CD14-positive monocyte (primary cell): ENCODE results near the gene SLC37A1. TPM values are rescaled to one million over a fixed set of nuclear protein-coding genes. Genes with fewer than 3 reads are reported as not detected.

Experiments used
- DNase-seq, 3 donors: peaks; one replicate each; pipeline ENCODE4 v3.0.0-alpha.2; 2011 to 2022
- H2AFZ ChIP-seq: 2 replicates; pipeline ENCODE4 v1.6.0; 2012; ENCODE audit warnings: mild to moderate bottlenecking, low read depth, low read length, inconsistent platforms; ENCODE audit not compliant: insufficient read depth, poor library complexity, severe bottlenecking
- H3K27ac ChIP-seq, 2 donors: 1 replicate in 1 of 2; 2 replicates in 1 of 2; pipeline ENCODE4 v1.5.1; 2012 to 2013; ENCODE audit warnings: low read length in 2 of 2, control low read depth in 1 of 2, inconsistent platforms in 1 of 2, low read depth in 1 of 2, mild to moderate bottlenecking in 1 of 2
- H3K27me3 ChIP-seq, 2 donors: one replicate each; pipeline versions ENCODE4 v1.6.0 to v1.6.1; 2011 to 2013; ENCODE audit warnings: low read length in 2 of 2; ENCODE audit not compliant: control insufficient read depth in 2 of 2, insufficient read depth in 2 of 2
- H3K36me3 ChIP-seq, 2 donors: replicated peaks in 1 of 2; 1 replicate in 1 of 2; 2 replicates in 1 of 2; pipeline versions ENCODE4 v1.5.1 to v1.6.1; 2012 to 2013; ENCODE audit warnings: low read length in 2 of 2, control low read depth in 1 of 2, inconsistent platforms in 1 of 2, mild to moderate bottlenecking in 1 of 2; ENCODE audit not compliant: insufficient read depth in 2 of 2, control insufficient read depth in 1 of 2
- H3K4me1 ChIP-seq, 2 donors: 1 replicate in 1 of 2; 2 replicates in 1 of 2; pipeline versions ENCODE4 v1.5.1 to v1.6.1; 2012 to 2013; ENCODE audit warnings: low read length in 2 of 2, control low read depth in 1 of 2, inconsistent platforms in 1 of 2, mild to moderate bottlenecking in 1 of 2, moderate library complexity in 1 of 2; ENCODE audit not compliant: insufficient read depth in 2 of 2, control insufficient read depth in 1 of 2
- H3K4me2 ChIP-seq: replicated peaks from 2 replicates; pipeline ENCODE3; 2012; ENCODE audit warnings: low read length, moderate library complexity, mild to moderate bottlenecking; ENCODE audit not compliant: poor library complexity, severe bottlenecking; ENCODE audit errors: extremely low read depth
- H3K4me3 ChIP-seq, 3 experiments: fragments of 200-600 bp in 1 of 3; sonication (generic) in 1 of 3; replicated peaks in 1 of 3; 1 replicate in 2 of 3; 2 replicates in 1 of 3; pipeline ENCODE4 v1.5.1; 2011 to 2013; ENCODE audit warnings: low read length in 3 of 3, mild to moderate bottlenecking in 3 of 3, control low read depth in 2 of 3, low read depth in 2 of 3, inconsistent platforms in 1 of 3, moderate library complexity in 1 of 3
- H3K79me2 ChIP-seq: 2 replicates; pipeline ENCODE4 v1.6.0; 2012; ENCODE audit warnings: mild to moderate bottlenecking, control low read depth, inconsistent platforms, low read length, moderate library complexity; ENCODE audit not compliant: insufficient read depth
- H3K9ac ChIP-seq: 2 replicates; pipeline ENCODE4 v1.6.0; 2017; ENCODE audit warnings: low read length, mild to moderate bottlenecking; ENCODE audit not compliant: insufficient read depth, poor library complexity, severe bottlenecking
- H3K9me3 ChIP-seq, 2 donors: replicated peaks in 1 of 2; 1 replicate in 1 of 2; 2 replicates in 1 of 2; pipeline versions ENCODE4 v1.5.1 to v1.6.1; 2012 to 2013; ENCODE audit warnings: low read length in 2 of 2, control low read depth in 1 of 2; ENCODE audit not compliant: control insufficient read depth in 1 of 2, insufficient read depth in 1 of 2
- H4K20me1 ChIP-seq: 2 replicates; pipeline ENCODE4 v1.6.0; 2012; ENCODE audit warnings: mild to moderate bottlenecking, low read length, control low read depth, moderate library complexity; ENCODE audit not compliant: insufficient read depth
- H3K27ac Mint-ChIP-seq, 7 donors: one replicate each; pipeline ENCODE4 v1.8.0; 2020; ENCODE audit warnings: mild to moderate bottlenecking in 7 of 7, mixed read lengths in 7 of 7, moderate library complexity in 6 of 7, inconsistent platforms in 2 of 7
- H3K27me3 Mint-ChIP-seq, 3 donors: one replicate each; pipeline ENCODE4 v1.8.0; 2021 to 2022; ENCODE audit warnings: low read depth in 3 of 3, mild to moderate bottlenecking in 3 of 3, mixed read lengths in 3 of 3, moderate library complexity in 3 of 3, inconsistent platforms in 1 of 3
- H3K36me3 Mint-ChIP-seq, 2 donors: one replicate each; pipeline ENCODE4 v1.8.0; 2020; ENCODE audit warnings: mixed read lengths in 2 of 2, inconsistent platforms in 1 of 2, mild to moderate bottlenecking in 1 of 2
- H3K4me1 Mint-ChIP-seq: one replicate; pipeline ENCODE4 v1.8.0; 2020; ENCODE audit warnings: mild to moderate bottlenecking, mixed read lengths
- H3K4me3 Mint-ChIP-seq, 2 donors: one replicate each; pipeline ENCODE4 v1.8.0; 2020; ENCODE audit warnings: mild to moderate bottlenecking in 2 of 2, mixed read lengths in 2 of 2, moderate library complexity in 1 of 2
- H3K9me3 Mint-ChIP-seq, 7 donors: one replicate each; pipeline ENCODE4 v1.8.0; 2020 to 2022; ENCODE audit warnings: mixed read lengths in 7 of 7, mild to moderate bottlenecking in 6 of 7, moderate library complexity in 6 of 7, inconsistent platforms in 2 of 7
- WGBS: methylation state at CpG from one replicate; pipeline ENCODE4 v1.1.5; 2013; ENCODE audit warnings: missing lambda C conversion rate; ENCODE audit not compliant: insufficient coverage; 5-methylcytosine and 5-hydroxymethylcytosine counted together
- intact Hi-C, 2 donors: fragments of 100-400 bp; cut with micrococcal nuclease; formaldehyde crosslinking; loops; one replicate each; pipeline versions ENCODE4 v1.15.0 to v1.15.1; 2023
- polyA plus RNA-seq, 3 donors: library from polyadenylated mRNA; depleted of rRNA in 1 of 3; unstranded in 2 of 3; stranded (reverse) in 1 of 3; fragments of 300-500 nt in 2 of 3; fragments of >200 nt in 1 of 3; fragmentation: Illumina TruSeq in 2 of 3; gene quantifications; 1 replicate in 2 of 3; 2 replicates in 1 of 3; pipeline ENCODE4 v1.2.3, GENCODE V29; 2012 to 2021
- TF ChIP-seq, protein P1 (sequence below): fragments of 200-600 bp; IDR thresholded peaks from one replicate; pipeline ENCODE4 v1.8.0; 2022; ENCODE audit warnings: antibody characterized with exemption, mild to moderate bottlenecking

SLC37A1 gene
- polyA plus RNA-seq, 3 donors: 2.7 to 12.4 (median 4.3) TPM

DNA sequence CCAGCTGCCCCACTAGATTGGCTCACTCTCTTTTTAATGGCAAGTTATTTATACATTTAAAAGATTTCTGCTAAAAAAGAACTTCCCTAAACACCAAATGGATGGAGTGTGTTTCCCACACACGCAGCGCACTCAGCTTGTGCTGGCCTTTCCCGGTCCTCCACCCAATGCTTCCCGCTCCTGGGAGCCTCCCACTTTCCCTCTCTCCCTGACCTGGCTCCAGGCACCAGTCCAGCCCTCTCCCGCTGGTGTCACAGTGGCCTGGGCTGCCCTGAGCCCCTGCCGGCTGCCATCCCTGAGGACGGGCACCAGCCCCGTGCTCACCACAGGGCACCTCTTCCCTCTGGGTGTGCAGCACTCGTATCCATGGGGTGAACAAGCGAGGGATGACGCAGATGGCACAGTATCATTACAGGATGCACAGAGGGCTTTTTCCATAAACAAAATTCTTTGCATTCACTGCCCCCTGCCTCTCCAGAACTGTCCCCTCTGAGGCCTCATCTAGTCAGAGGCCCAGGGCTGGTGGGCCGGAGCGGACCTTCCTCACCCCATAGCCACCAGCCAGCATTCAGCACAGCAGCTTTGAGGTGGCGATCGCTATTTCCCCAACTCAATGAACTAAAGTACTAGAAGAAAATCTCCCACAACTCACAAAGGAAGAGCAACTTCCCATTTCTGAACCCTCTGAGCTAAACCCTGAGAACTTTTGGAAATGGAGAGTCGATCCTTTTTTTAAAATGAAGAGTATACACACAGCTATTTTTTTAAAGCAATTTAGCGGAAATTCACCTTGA lies 68.5 kb downstream of the SLC37A1 start:
- Histone ChIP-seq H3K9me3 (no peaks in the 10 kb centered on the region), H2AFZ (no peak overlapping the region), H3K4me1 (no peaks in the 10 kb centered on the region), H3K4me2 (no peak overlapping the region), H3K79me2 (no peaks in the 10 kb centered on the region), H3K27me3 (no peaks in the 10 kb centered on the region), H3K9ac (no peak overlapping the region), H3K36me3 (no peaks in the 10 kb centered on the region), H3K4me3 (no peak overlapping the region), H3K27ac (no peak overlapping the region), H4K20me1 (no peaks in the 10 kb centered on the region)
- Mint-ChIP-seq H3K27me3 (peaks cover 0 to 2% (median 0%) of the 10 kb centered on the region in 3 donors), H3K27ac (no peak overlapping the region), H3K4me3 (no peak overlapping the region), H3K9me3 (no peaks in the 10 kb centered on the region), H3K4me1 (no peaks in the 10 kb centered on the region), H3K36me3 (peaks cover 0 to 4% of the 10 kb centered on the region in 2 donors)
- intact Hi-C loops: no loop called here
- no peak for DNase-seq
- TF ChIP-seq, protein P1, sequence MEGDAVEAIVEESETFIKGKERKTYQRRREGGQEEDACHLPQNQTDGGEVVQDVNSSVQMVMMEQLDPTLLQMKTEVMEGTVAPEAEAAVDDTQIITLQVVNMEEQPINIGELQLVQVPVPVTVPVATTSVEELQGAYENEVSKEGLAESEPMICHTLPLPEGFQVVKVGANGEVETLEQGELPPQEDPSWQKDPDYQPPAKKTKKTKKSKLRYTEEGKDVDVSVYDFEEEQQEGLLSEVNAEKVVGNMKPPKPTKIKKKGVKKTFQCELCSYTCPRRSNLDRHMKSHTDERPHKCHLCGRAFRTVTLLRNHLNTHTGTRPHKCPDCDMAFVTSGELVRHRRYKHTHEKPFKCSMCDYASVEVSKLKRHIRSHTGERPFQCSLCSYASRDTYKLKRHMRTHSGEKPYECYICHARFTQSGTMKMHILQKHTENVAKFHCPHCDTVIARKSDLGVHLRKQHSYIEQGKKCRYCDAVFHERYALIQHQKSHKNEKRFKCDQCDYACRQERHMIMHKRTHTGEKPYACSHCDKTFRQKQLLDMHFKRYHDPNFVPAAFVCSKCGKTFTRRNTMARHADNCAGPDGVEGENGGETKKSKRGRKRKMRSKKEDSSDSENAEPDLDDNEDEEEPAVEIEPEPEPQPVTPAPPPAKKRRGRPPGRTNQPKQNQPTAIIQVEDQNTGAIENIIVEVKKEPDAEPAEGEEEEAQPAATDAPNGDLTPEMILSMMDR: no peak
- 88% methylated on average over 11 of the region's 17 CpGs for WGBS

DNA sequence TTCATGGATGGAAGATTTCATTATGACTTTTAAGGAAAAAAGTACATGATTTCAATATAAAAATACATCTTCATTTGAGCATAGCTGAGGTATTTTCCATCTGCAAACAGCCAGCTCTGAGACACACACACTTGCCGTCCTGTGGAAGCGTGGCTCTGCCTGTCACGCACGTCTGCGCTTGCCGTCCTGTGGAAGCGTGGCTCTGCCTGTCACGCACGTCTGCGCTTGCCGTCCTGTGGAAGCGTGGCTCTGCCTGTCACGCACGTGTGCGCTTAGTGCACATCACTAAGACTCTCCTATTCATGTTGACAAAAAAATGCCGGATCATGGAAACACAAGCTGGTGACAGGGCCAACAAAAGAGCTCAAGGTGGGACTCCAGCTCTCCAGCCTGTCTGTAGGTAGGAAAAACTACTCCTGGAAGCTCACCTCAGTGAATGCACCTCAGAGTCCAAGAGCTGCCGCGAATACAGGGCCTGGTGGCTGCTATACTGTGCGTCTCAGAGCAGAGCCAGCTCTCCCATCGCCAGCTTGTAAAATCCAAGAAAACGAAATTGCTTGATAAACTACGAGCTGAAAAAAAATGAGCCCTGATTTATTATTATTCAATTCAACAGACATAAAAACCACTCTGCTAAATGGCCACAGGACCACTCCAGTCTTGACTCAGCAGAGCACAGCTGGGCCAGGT lies 69.3 kb downstream of the SLC37A1 start:
- Mint-ChIP-seq H3K4me1 (no peaks in the 10 kb centered on the region), H3K36me3 (peaks cover 0 to 2% of the 10 kb centered on the region in 2 donors), H3K27ac (no peak overlapping the region), H3K27me3 (peaks cover 0 to 2% (median 0%) of the 10 kb centered on the region in 3 donors), H3K9me3 (no peaks in the 10 kb centered on the region), H3K4me3 (no peak overlapping the region)
- no peaks in the 10 kb centered on the region for H3K36me3 ChIP-seq
- intact Hi-C loops: no loop called here
- no peak overlapping the region for H3K4me3 ChIP-seq
- H3K79me2 ChIP-seq: no peaks in the 10 kb centered on the region
- no peaks in the 10 kb centered on the region for H3K9me3 ChIP-seq
- TF ChIP-seq, protein P1: no peak
- H3K9ac ChIP-seq: no peak overlapping the region
- no peaks in the 10 kb centered on the region for H4K20me1 ChIP-seq
- 91% methylated on average over 21 of the region's 22 CpGs for WGBS
- H3K4me2 ChIP-seq: no peak overlapping the region
- H3K4me1 ChIP-seq: no peaks in the 10 kb centered on the region
- H2AFZ ChIP-seq: no peak overlapping the region
- DNase-seq: no peak
- H3K27ac ChIP-seq: no peak overlapping the region
- no peaks in the 10 kb centered on the region for H3K27me3 ChIP-seq
